HepG2 (cell line): ENCODE results near the gene BTF3L4. TPM values are rescaled to one million over a fixed set of nuclear protein-coding genes. Genes with fewer than 3 reads are reported as not detected.

Experiments
- ATAC-seq: fragments of 200-7000 bp; cut with Tn5 transposase; 3 replicates; pipeline ENCODE4 v1.9.1; 2020; ENCODE audit warnings: mild to moderate bottlenecking, moderate library complexity
- BruUV-seq: library from RNA; stranded (reverse); fragments of 400-500 nt; replicated peaks from 2 replicates; lab custom pipeline; 2021; lab: Mats Ljungman, UMichigan
- CTCF ChIA-PET: fragments of 300-600 bp; formaldehyde crosslinking; extraction: SDS; loops from one replicate; lab custom pipeline; 2021; ENCODE audit warnings: low total read pairs, inconsistent platforms, low intra/inter-chr PET ratio; lab: Yijun Ruan, JAX
- POLR2A ChIA-PET: fragments of 350-600 bp; sonication (Branson Sonifier 250); formaldehyde crosslinking; loops from one replicate; lab custom pipeline; 2020; ENCODE audit warnings: antibody characterized with exemption, inconsistent platforms; lab: Yijun Ruan, JAX
- DNase-seq: peaks from one replicate; pipeline ENCODE4 v3.0.0-alpha.2; 2015; ENCODE audit warnings: low spot score
- FAIRE-seq: peaks from 3 replicates; lab custom pipeline; 2011; peaks lifted over from hg19 to GRCh38; lab: Jason Lieb, UNC
- H2AFZ ChIP-seq: one replicate; pipeline ENCODE4 v1.6.1; 2011; ENCODE audit warnings: low read length, inconsistent platforms
- H3K27ac ChIP-seq: fragments of 300-600 bp; 3 replicates; pipeline ENCODE4 v1.8.0; 2011; ENCODE audit warnings: mixed run types, mild to moderate bottlenecking, mixed read lengths, low read length, inconsistent platforms; ENCODE audit not compliant: insufficient read depth; ENCODE audit errors: extremely low read length
- H3K27me3 ChIP-seq, 2 experiments: fragments of 200-600 bp in 1 of 2; 2 replicates in 1 of 2; 3 replicates in 1 of 2; pipeline versions ENCODE4 v1.6.0 to v1.8.0; 2011; ENCODE audit warnings: low read length in 2 of 2, mild to moderate bottlenecking in 2 of 2, moderate library complexity in 2 of 2, inconsistent platforms in 1 of 2; ENCODE audit not compliant: insufficient read depth in 2 of 2, control insufficient read depth in 1 of 2
- H3K36me3 ChIP-seq, 2 experiments: fragments of 200-600 bp in 1 of 2; replicated peaks in 1 of 2; 2 replicates in 1 of 2; 3 replicates in 1 of 2; pipeline versions ENCODE4 v1.5.1 to v1.8.0; 2011; ENCODE audit warnings: low read length in 2 of 2, inconsistent platforms in 1 of 2; ENCODE audit not compliant: insufficient read depth in 2 of 2, control insufficient read depth in 1 of 2
- H3K4me1 ChIP-seq: 2 replicates; pipeline ENCODE4 v1.5.1; 2012; ENCODE audit warnings: low read length, inconsistent platforms; ENCODE audit not compliant: insufficient read depth
- H3K4me2 ChIP-seq: 2 replicates; pipeline ENCODE4 v1.6.0; 2011; ENCODE audit warnings: low read depth, low read length, inconsistent platforms
- H3K4me3 ChIP-seq, 3 experiments: fragments of 200-600 bp in 1 of 3; sonication (generic), shearing (Covaris generic) in 1 of 3; replicated peaks in 1 of 3; 2 replicates each; pipeline ENCODE4 v1.5.1; 2011 to 2016; ENCODE audit warnings: low read length in 3 of 3, inconsistent platforms in 2 of 3, low read depth in 2 of 3, mild to moderate bottlenecking in 2 of 3, control low read depth in 1 of 3, mixed read lengths in 1 of 3; ENCODE audit not compliant: insufficient read depth in 1 of 3
- H3K79me2 ChIP-seq: one replicate; pipeline ENCODE4 v1.6.1; 2011; ENCODE audit warnings: low read length, inconsistent platforms; ENCODE audit not compliant: insufficient read depth
- H3K9ac ChIP-seq: 2 replicates; pipeline ENCODE4 v1.6.0; 2011; ENCODE audit warnings: mild to moderate bottlenecking, low read depth, low read length, inconsistent platforms; ENCODE audit not compliant: insufficient read depth
- H3K9me3 ChIP-seq: 2 replicates; pipeline ENCODE4 v1.5.1; 2012; ENCODE audit warnings: mild to moderate bottlenecking, low read length
- H4K20me1 ChIP-seq: 2 replicates; pipeline ENCODE4 v1.6.0; 2011; ENCODE audit warnings: inconsistent platforms, mild to moderate bottlenecking, low read length, moderate library complexity; ENCODE audit not compliant: insufficient read depth
- DNMT1 ChIP-seq: sonication (generic); formaldehyde crosslinking; IDR thresholded peaks from 2 replicates; pipeline ENCODE4 v1.5.1; 2020; ENCODE audit warnings: mild to moderate bottlenecking, missing genetic modification reagents
- DPF2 ChIP-seq: sonication (generic); formaldehyde crosslinking; IDR thresholded peaks from 2 replicates; pipeline ENCODE4 v1.4.0; 2020; ENCODE audit warnings: mild to moderate bottlenecking, low read depth, missing genetic modification reagents, borderline replicate concordance
- GATA4 ChIP-seq: sonication (generic); IDR thresholded peaks from 2 replicates; pipeline ENCODE4 v1.6.1; 2016; ENCODE audit warnings: antibody characterized with exemption, low read depth, borderline replicate concordance
- HES4 ChIP-seq: sonication (generic); formaldehyde crosslinking; IDR thresholded peaks from 2 replicates; pipeline ENCODE4 v1.9.0; 2021; ENCODE audit warnings: mild to moderate bottlenecking, missing genetic modification reagents, borderline replicate concordance
- HNRNPLL ChIP-seq: fragments of 200-400 bp; formaldehyde crosslinking; IDR thresholded peaks from 2 replicates; pipeline ENCODE4 v1.6.1; 2017; ENCODE audit warnings: mild to moderate bottlenecking, low read depth, low read length; ENCODE audit not compliant: poor library complexity, severe bottlenecking
- MNT ChIP-seq: fragments of 450-650 bp; IDR thresholded peaks from 2 replicates; pipeline ENCODE4 v1.6.1; 2016
- MXD1 ChIP-seq: sonication (generic); formaldehyde crosslinking; IDR thresholded peaks from 2 replicates; pipeline ENCODE4 v1.4.0; 2020; ENCODE audit warnings: mild to moderate bottlenecking, missing genetic modification reagents
- NCOA1 ChIP-seq: sonication (generic); formaldehyde crosslinking; IDR thresholded peaks from 2 replicates; pipeline ENCODE4 v1.9.0; 2021; ENCODE audit warnings: missing genetic modification reagents
- SMAD3 ChIP-seq: sonication (generic); formaldehyde crosslinking; IDR thresholded peaks from 2 replicates; pipeline ENCODE4 v1.4.0; 2020; ENCODE audit warnings: missing genetic modification reagents
- ZBTB2 ChIP-seq: sonication (generic); formaldehyde crosslinking; IDR thresholded peaks from 2 replicates; pipeline ENCODE4 v1.8.0; 2022; ENCODE audit warnings: low read depth, missing genetic modification reagents
- ZBTB7B ChIP-seq: sonication (generic); formaldehyde crosslinking; IDR thresholded peaks from 2 replicates; pipeline ENCODE4 v1.4.0; 2020; ENCODE audit warnings: missing genetic modification reagents
- ZEB1 ChIP-seq: IDR thresholded peaks from 2 replicates; pipeline ENCODE4 v1.6.1; 2012; ENCODE audit warnings: mild to moderate bottlenecking, low read depth, inconsistent platforms; ENCODE audit not compliant: insufficient replicate concordance
- ZNF251 ChIP-seq: sonication (generic); formaldehyde crosslinking; IDR thresholded peaks from 2 replicates; pipeline ENCODE4 v1.9.0; 2021; ENCODE audit warnings: mild to moderate bottlenecking, missing genetic modification reagents
- ZNF879 ChIP-seq: sonication (generic); formaldehyde crosslinking; IDR thresholded peaks from 2 replicates; pipeline ENCODE4 v1.8.1; 2023; ENCODE audit warnings: missing genetic modification reagents
- WGBS: methylation state at CpG from one replicate; pipeline ENCODE4 v1.1.6; 2017; ENCODE audit warnings: low lambda C conversion rate; 5-methylcytosine and 5-hydroxymethylcytosine counted together
- in situ Hi-C: cut with HindIII; loops from 2 replicates; pipeline ENCODE4 v1.10.0; 2017; ENCODE audit warnings: low pct_unique_long_range_greater_than_20kb; ENCODE audit not compliant: extremely low pct_ligation_motif_present
- intact Hi-C: fragments of 100-400 bp; cut with micrococcal nuclease; formaldehyde crosslinking; loops from one replicate; pipeline ENCODE4 v1.10.0; 2022; ENCODE audit not compliant: unreplicated experiment
- polyA plus RNA-seq, 8 experiments: library from polyadenylated mRNA; depleted of rRNA in 3 of 8; stranded (reverse) in 7 of 8; unstranded in 1 of 8; fragments of >200 nt; fragmentation: Illumina TruSeq in 4 of 8; extraction: Trizol in 4 of 8; gene quantifications; 2 replicates each; pipeline versions ENCODE4 v1.2.1 to v1.2.3, GENCODE V29; 2011 to 2016; ENCODE audit warnings: low read depth in 4 of 8, missing spikeins in 1 of 8, mixed read lengths in 1 of 8; ENCODE audit not compliant: insufficient read depth in 1 of 8
- total RNA-seq, 5 experiments: library from RNA; depleted of rRNA; stranded (reverse); fragments of >200 nt; fragmentation: Illumina TruSeq; extraction: Trizol; gene quantifications; 2 replicates each; pipeline ENCODE4 v1.2.3, GENCODE V29; 2016; ENCODE audit warnings: low read depth in 1 of 5

Gene BTF3L4
- total and polyA plus RNA-seq, 2 of the 13 experiments (the other 11 are each of a cell fraction or from before 2014, with no cell fraction given), result 59.0 to 74.3 TPM

GRCh38 chr1:52119301-52120079, 63.4 kb downstream of the BTF3L4 start:
- no peak for DNase-seq
- H3K9me3 ChIP-seq, result no peaks in the 10 kb centered on the region
- no peak overlapping the region for H2AFZ ChIP-seq
- TF ChIP-seq NCOA1 (CRISPR knock-in tag) (no peak), ZBTB2 (CRISPR knock-in tag) (no peak), HES4 (CRISPR knock-in tag) (no peak), DPF2 (CRISPR knock-in tag) (no peak), GATA4 (no peak), SMAD3 (no peak), MXD1 (no peak), ZBTB7B (CRISPR knock-in tag) (no peak), HNRNPLL (no peak), MNT (no peak), DNMT1 (CRISPR knock-in tag) (no peak), ZNF251 (CRISPR knock-in tag) (no peak), ZNF879 (CRISPR knock-in tag) (no peak), ZEB1 (no peak)
- no peak overlapping the region for H3K4me3 ChIP-seq
- intact Hi-C loops, result no loop called here
- no peak overlapping the region for H3K27ac ChIP-seq
- ChIA-PET POLR2A (no interaction called here), CTCF (no interaction called here)
- peaks cover 22% of the 10 kb centered on the region for H3K4me1 ChIP-seq
- BruUV-seq, result no TSS peak
- 51% methylated on average over 12 of the region's 12 CpGs for WGBS
- H3K27me3 ChIP-seq, result peaks cover 0 to 8% of the 10 kb centered on the region in 2 experiments; a peak in 2 of 5 replicates
- no peak for FAIRE-seq
- in situ Hi-C loops, result no loop called here
- H3K9ac ChIP-seq, result no peak overlapping the region
- ATAC-seq, result no peak
- no peaks in the 10 kb centered on the region for H3K36me3 ChIP-seq
- no peaks in the 10 kb centered on the region for H3K79me2 ChIP-seq
- no peaks in the 10 kb centered on the region for H4K20me1 ChIP-seq
- no peak overlapping the region for H3K4me2 ChIP-seq
